RWPE2 (cell line): Measurements from ENCODE around the gene TSSK1B.

Experiments used
- ATAC-seq: fragments of 200-7000 bp; cut with Tn5 transposase; 3 replicates; pipeline ENCODE4 v1.9.1; 2021; ENCODE audit warnings: low read depth
- DNase-seq: peaks from one replicate; pipeline ENCODE4 v3.0.0-alpha.2; 2020; ENCODE audit warnings: low spot score
- H3K27ac ChIP-seq: fragments of 450-650 bp; 2 replicates; pipeline ENCODE4 v1.5.1; 2017; ENCODE audit warnings: mild to moderate bottlenecking; ENCODE audit not compliant: poor library complexity, severe bottlenecking
- H3K27me3 ChIP-seq: fragments of 250-450 bp; sonication (Bioruptor Pico); 2 replicates; pipeline ENCODE4 v1.5.1; 2021; ENCODE audit warnings: mild to moderate bottlenecking, moderate library complexity; ENCODE audit not compliant: insufficient read depth, poor library complexity, severe bottlenecking
- H3K36me3 ChIP-seq: fragments of 250-450 bp; sonication (Bioruptor Pico); 2 replicates; pipeline ENCODE4 v1.5.1; 2020; ENCODE audit warnings: low read depth, mild to moderate bottlenecking, moderate library complexity
- H3K4me1 ChIP-seq: fragments of 250-450 bp; sonication (Bioruptor Pico); 2 replicates; pipeline ENCODE4 v1.5.1; 2021; ENCODE audit warnings: mild to moderate bottlenecking, moderate library complexity; ENCODE audit not compliant: insufficient read depth, poor library complexity, severe bottlenecking
- H3K4me3 ChIP-seq: fragments of 250-450 bp; sonication (Bioruptor Pico); 2 replicates; pipeline ENCODE4 v1.5.1; 2021; ENCODE audit warnings: mild to moderate bottlenecking, moderate library complexity; ENCODE audit not compliant: severe bottlenecking
- H3K9me3 ChIP-seq: fragments of 250-450 bp; sonication (Bioruptor Pico); 2 replicates; pipeline ENCODE4 v1.5.1; 2021; ENCODE audit warnings: mild to moderate bottlenecking, moderate library complexity; ENCODE audit not compliant: severe bottlenecking
- CTCF ChIP-seq: fragments of 450-650 bp; IDR thresholded peaks from one replicate; pipeline ENCODE4 v1.5.1; 2017; ENCODE audit warnings: mild to moderate bottlenecking, moderate library complexity; ENCODE audit not compliant: poor library complexity, severe bottlenecking

Gene TSSK1B

DNA sequence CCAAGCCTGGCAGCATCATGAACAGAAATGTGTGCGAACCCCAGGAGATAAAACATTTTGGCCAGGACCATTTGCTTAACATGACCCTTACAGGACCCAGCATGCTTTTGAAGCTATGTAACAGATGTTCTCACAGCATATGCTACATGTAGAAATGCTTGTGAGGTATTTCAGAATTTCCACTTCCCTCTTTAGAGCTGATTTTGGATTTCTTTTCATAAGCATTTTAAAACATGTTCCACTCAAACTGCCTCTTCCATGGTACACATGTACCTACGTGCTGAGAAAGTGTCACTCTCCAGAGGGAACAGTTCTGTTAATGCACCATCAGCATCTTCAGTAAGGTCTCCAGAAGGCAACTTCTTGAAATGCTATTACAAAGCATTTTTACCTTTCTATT, 15.7 kb upstream of the TSSK1B start:
- Histone ChIP-seq H3K4me3 (no peak overlapping the region), H3K27me3 (no peaks in the 10 kb centered on the region), H3K4me1 (no peaks in the 10 kb centered on the region), H3K27ac (no peak overlapping the region), H3K36me3 (no peaks in the 10 kb centered on the region), H3K9me3 (peaks cover 3% of the 10 kb centered on the region)
- DNase-seq (no peak), ATAC-seq (no peak)
- TF ChIP-seq CTCF = no peak

DNA sequence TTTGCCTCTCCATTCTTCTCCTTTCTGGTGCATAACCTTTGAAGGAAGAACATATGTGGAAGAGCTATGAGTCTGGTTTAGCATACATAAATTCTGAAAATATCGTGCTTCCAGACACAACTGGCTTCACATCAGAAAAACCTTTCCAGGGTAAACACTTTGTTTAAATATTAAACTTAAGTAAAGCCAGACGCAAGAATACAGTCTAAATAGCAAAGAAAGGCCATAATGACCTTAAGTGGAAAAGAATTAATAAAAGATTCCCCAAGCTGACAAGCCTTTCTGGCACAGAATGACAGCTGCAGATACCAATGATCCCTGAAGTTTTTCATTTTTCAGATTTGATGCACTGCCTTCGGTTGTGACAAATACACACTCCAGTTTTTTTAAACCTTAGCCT, 13.5 kb upstream of the TSSK1B start:
- H3K4me1 ChIP-seq = no peaks in the 10 kb centered on the region

DNA sequence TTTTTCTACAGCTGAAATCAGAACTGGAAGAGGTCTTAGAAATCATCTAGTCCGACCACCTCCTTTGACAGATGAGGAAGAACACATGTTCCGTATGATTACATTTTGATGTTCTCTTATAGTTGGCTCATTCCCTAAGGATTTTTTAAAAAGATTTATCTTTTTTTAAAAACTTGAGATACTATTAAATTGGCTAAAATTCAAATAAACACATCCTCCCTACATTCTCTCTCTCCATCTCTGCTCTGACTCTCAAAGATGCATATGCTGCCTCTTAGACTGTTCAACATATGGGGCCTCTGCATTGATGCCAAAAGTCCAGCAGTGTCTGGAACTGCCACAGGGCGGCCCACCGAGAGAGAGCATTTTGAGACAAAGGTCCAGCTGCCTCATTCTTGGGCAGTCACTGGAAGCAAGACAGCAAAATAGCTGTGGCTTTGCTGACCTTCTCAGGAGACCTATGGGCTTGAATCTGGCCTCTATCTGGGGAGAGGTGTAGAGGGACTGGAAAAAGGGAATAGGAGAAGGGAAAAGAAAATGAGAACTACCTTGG, 12.8 kb upstream of the TSSK1B start:
- H3K27ac ChIP-seq = no peak overlapping the region
- DNase-seq = no peak
- no peaks in the 10 kb centered on the region for H3K36me3 ChIP-seq
- ATAC-seq = peak; percentile 61
- peaks cover 4% of the 10 kb centered on the region for H3K9me3 ChIP-seq
- no peaks in the 10 kb centered on the region for H3K27me3 ChIP-seq
- peak; percentile 18 for TF ChIP-seq CTCF
- no peaks in the 10 kb centered on the region for H3K4me1 ChIP-seq
- no peak overlapping the region for H3K4me3 ChIP-seq

More for the DNA sequence above, 13.5 kb upstream of the TSSK1B start:
- Histone ChIP-seq H3K27ac (no peak overlapping the region), H3K9me3 (peaks cover 4% of the 10 kb centered on the region), H3K4me3 (no peak overlapping the region), H3K36me3 (no peaks in the 10 kb centered on the region), H3K27me3 (no peaks in the 10 kb centered on the region)
- ATAC-seq (no peak), DNase-seq (no peak)
- no peak for TF ChIP-seq CTCF

GRCh38 chr5:113446358-113446927, 11.7 kb upstream of the TSSK1B start:
- no peak for DNase-seq
- Histone ChIP-seq H3K4me1 (no peaks in the 10 kb centered on the region), H3K27me3 (no peaks in the 10 kb centered on the region), H3K9me3 (peaks cover 4% of the 10 kb centered on the region), H3K27ac (no peak overlapping the region), H3K4me3 (no peak overlapping the region), H3K36me3 (no peaks in the 10 kb centered on the region)
- no peak for ATAC-seq
- TF ChIP-seq CTCF = no peak

- no peak overlapping the region for H3K4me3 ChIP-seq
- no peaks in the 10 kb centered on the region for H3K27me3 ChIP-seq
- ATAC-seq (no peak), DNase-seq (no peak)
- H3K4me1 ChIP-seq = no peaks in the 10 kb centered on the region
- no peaks in the 10 kb centered on the region for H3K36me3 ChIP-seq
- H3K27ac ChIP-seq = no peak overlapping the region
- TF ChIP-seq CTCF = no peak
- no peaks in the 10 kb centered on the region for H3K9me3 ChIP-seq
Observed at GRCh38 chr5:113437111-113437510, 2.3 kb upstream of the TSSK1B start.
